Body of pancreas (tissue), 4 donors: ENCODE data around the gene VPS72.

ENCODE experiments used
- POLR2A ChIP-seq, 3 donors: fragments of 450-650 bp; IDR thresholded peaks; one replicate each; pipeline ENCODE4 v1.6.1; 2016; ENCODE audit warnings: antibody characterized with exemption in 3 of 3, mild to moderate bottlenecking in 2 of 3
- TF ChIP-seq, protein P1 (sequence below), 7 experiments: fragments of 450-650 bp in 4 of 7; fragments of 200-600 bp in 3 of 7; sonication (generic) in 3 of 7; IDR thresholded peaks; one replicate each; pipeline ENCODE4 v1.5.1; 2016 to 2019; ENCODE audit warnings: antibody characterized with exemption in 7 of 7

DNA sequence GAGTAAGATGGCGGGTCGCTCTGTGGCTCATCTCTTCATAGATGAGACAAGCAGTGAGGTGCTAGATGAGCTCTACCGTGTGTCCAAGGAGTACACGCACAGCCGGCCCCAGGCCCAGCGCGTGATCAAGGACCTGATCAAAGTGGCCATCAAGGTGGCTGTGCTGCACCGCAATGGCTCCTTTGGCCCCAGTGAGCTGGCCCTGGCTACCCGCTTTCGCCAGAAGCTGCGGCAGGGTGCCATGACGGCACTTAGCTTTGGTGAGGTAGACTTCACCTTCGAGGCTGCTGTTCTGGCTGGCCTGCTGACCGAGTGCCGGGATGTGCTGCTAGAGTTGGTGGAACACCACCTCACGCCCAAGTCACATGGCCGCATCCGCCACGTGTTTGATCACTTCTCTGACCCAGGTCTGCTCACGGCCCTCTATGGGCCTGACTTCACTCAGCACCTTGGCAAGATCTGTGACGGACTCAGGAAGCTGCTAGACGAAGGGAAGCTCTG is 31.2 kb downstream of the VPS72 start:
- no peak for TF ChIP-seq POLR2A (IDR thresholded peaks at IDR 0.05)
- TF ChIP-seq, protein P1, sequence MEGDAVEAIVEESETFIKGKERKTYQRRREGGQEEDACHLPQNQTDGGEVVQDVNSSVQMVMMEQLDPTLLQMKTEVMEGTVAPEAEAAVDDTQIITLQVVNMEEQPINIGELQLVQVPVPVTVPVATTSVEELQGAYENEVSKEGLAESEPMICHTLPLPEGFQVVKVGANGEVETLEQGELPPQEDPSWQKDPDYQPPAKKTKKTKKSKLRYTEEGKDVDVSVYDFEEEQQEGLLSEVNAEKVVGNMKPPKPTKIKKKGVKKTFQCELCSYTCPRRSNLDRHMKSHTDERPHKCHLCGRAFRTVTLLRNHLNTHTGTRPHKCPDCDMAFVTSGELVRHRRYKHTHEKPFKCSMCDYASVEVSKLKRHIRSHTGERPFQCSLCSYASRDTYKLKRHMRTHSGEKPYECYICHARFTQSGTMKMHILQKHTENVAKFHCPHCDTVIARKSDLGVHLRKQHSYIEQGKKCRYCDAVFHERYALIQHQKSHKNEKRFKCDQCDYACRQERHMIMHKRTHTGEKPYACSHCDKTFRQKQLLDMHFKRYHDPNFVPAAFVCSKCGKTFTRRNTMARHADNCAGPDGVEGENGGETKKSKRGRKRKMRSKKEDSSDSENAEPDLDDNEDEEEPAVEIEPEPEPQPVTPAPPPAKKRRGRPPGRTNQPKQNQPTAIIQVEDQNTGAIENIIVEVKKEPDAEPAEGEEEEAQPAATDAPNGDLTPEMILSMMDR (IDR thresholded peaks at IDR 0.05), result no peak
